ENCODE measurements around the gene ERICH3.

The ERICH3 gene

GRCh38 chr1:74641876-74642275 lies 31.7 kb downstream of the ERICH3 start:
- no peak for FAIRE-seq
- DNase-seq (ENCODE audit: insufficient read length, low spot score) = no peak

GRCh38 chr1:74641161-74641560 lies 32.4 kb downstream of the ERICH3 start:
- no peak for FAIRE-seq
- no peak for TF ChIP-seq CTCF (IDR thresholded peaks at IDR 0.05; ENCODE audit: insufficient read depth, missing control alignments)
- no peak for DNase-seq (ENCODE audit: insufficient read length, low spot score)

More at GRCh38 chr1:74641876-74642275, 31.7 kb downstream of the ERICH3 start:
- TF ChIP-seq CTCF (IDR thresholded peaks at IDR 0.05; ENCODE audit: insufficient read depth, missing control alignments) = no peak

GRCh38 chr1:74637296-74637695 lies 36.3 kb downstream of the ERICH3 start:
- DNase-seq (ENCODE audit: insufficient read length, low spot score) (no peak), FAIRE-seq (no peak)
- no peak for TF ChIP-seq CTCF (IDR thresholded peaks at IDR 0.05; ENCODE audit: insufficient read depth, missing control alignments)

GRCh38 chr1:74629283-74629682 lies 44.3 kb downstream of the ERICH3 start:
- FAIRE-seq (no peak), DNase-seq (ENCODE audit: insufficient read length, low spot score) (no peak)
- no peak for TF ChIP-seq CTCF (IDR thresholded peaks at IDR 0.05; ENCODE audit: insufficient read depth, missing control alignments)

GRCh38 chr1:74623716-74624115 lies 49.9 kb downstream of the ERICH3 start:
- TF ChIP-seq CTCF (IDR thresholded peaks at IDR 0.05; ENCODE audit: insufficient read depth, missing control alignments) = no peak
- DNase-seq (ENCODE audit: insufficient read length, low spot score) (no peak), FAIRE-seq (no peak)

- FAIRE-seq = no peak
- no peak for TF ChIP-seq CTCF (IDR thresholded peaks at IDR 0.05; ENCODE audit: insufficient read depth, missing control alignments)
- DNase-seq (ENCODE audit: insufficient read length, low spot score) = no peak
Measured at GRCh38 chr1:74620242-74620641, 53.4 kb downstream of the ERICH3 start.

GRCh38 chr1:74618974-74619373 lies 54.6 kb downstream of the ERICH3 start:
- no peak for FAIRE-seq
- TF ChIP-seq CTCF (IDR thresholded peaks at IDR 0.05; ENCODE audit: insufficient read depth, missing control alignments) = no peak
- no peak for DNase-seq (ENCODE audit: insufficient read length, low spot score)

Data from D721Med (cell line).